Epithelial cell of esophagus (primary cell): ENCODE data around the gene SESN3.

ENCODE experiments used
- DNase-seq: peaks from one replicate; pipeline ENCODE4 v3.0.0; 2010; ENCODE audit warnings: low read depth
- H3K4me3 ChIP-seq: 2 replicates; pipeline ENCODE4 v1.5.1; 2011; ENCODE audit warnings: mild to moderate bottlenecking, low read length, control low read depth
- TF ChIP-seq, protein P1 (sequence below): IDR thresholded peaks from 2 replicates; pipeline ENCODE4 v1.5.1; 2011; ENCODE audit warnings: low read depth, mild to moderate bottlenecking, low read length, control low read depth, inconsistent platforms; ENCODE audit not compliant: insufficient read depth; ENCODE audit errors: missing control alignments

Gene SESN3

DNA sequence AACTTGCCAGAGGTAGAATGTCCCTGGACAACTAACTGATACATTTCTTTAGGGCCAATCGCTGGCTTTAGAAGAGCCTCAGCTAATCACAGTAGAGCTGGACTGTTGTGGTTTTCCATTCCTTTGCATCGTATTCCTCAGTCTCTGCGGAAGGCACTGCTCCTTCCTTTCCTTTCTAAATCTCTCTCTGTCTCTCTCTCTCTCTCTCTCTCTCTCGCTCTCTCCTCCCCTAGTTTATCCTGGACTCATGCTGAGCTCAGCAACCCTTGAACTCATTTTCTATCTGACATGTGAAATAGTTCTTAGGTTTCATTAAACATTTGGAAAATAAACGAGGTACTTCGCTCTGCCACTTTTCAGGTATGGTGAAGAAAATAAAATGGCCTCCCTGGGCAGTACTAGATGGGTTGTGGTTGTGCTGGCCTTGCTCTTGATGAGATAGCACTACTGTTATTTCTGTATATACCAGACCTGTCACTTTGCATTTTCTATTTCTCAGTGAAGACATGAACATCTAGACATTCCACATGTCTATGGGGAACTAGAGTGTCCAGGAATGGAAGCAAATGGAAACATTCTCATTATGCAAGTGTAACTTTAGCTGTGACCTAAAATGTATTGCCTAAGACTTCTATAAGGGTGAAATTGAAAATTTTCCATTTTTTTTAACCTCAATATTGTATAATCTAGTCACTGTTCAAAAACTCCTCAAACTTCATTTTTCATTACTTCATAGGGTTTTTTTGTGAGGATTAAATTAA lies 12.0 kb upstream of the SESN3 start:
- H3K4me3 ChIP-seq: no peak overlapping the region
- no peak for DNase-seq

DNA sequence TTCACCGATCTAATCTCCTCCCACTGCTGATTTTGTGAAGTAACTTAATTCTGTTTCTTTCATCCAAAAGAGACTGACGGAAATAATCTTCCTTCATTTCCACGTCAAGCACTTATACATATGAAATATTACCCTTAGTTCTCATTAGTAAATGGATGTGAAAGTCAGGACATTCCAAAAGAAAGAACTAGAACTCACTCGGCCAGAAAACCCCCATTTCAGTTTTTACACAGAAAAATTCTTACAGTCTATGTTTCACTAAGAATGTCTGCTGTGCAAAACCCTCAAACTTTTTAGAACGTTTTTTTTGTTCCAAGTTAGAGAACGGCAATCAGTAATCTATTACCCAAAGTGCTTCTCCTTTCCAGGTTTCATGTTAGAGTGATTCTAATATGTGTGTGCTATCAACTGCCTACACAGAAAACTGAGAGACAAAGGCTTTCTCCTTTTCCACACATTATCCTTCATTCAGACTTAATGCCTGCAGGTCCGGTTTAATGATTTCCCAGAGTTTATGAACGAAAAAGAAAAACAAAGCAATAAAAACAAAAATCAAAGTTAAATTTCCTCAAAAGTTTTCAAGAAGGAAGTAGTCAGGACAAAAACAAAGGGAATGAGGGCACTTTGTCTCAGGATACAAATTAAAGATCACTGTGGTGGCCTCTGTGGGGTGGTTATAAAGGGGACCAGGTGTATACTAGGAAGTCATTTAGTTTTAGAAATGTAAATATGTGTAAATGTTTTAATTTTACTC lies 11.3 kb upstream of the SESN3 start:
- no peak overlapping the region for H3K4me3 ChIP-seq
- no peak for DNase-seq
- TF ChIP-seq, protein P1, sequence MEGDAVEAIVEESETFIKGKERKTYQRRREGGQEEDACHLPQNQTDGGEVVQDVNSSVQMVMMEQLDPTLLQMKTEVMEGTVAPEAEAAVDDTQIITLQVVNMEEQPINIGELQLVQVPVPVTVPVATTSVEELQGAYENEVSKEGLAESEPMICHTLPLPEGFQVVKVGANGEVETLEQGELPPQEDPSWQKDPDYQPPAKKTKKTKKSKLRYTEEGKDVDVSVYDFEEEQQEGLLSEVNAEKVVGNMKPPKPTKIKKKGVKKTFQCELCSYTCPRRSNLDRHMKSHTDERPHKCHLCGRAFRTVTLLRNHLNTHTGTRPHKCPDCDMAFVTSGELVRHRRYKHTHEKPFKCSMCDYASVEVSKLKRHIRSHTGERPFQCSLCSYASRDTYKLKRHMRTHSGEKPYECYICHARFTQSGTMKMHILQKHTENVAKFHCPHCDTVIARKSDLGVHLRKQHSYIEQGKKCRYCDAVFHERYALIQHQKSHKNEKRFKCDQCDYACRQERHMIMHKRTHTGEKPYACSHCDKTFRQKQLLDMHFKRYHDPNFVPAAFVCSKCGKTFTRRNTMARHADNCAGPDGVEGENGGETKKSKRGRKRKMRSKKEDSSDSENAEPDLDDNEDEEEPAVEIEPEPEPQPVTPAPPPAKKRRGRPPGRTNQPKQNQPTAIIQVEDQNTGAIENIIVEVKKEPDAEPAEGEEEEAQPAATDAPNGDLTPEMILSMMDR: no peak

More for the DNA sequence above, 12.0 kb upstream of the SESN3 start:
- TF ChIP-seq, protein P1: no peak

DNA sequence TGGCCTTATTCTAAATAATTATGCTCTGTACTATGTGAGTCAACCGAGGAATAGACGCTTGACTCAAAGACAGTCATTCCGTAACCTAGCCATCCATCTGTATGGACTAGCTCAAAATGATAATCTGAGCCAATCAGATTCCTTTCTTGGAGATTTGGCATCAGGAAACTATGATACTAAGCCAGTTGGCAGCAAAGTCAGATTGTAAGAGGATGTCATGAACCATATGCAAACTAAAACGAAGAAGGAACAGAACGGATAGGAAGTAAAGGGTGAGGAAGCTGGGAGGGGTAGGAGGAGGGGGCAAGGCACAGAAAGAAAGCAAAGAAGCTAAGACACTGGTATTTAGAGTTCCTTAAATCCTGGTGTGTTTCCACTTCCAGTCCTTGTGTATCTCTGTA lies 10.7 kb upstream of the SESN3 start:
- TF ChIP-seq, protein P1: no peak
- DNase-seq: no peak
- H3K4me3 ChIP-seq: no peak overlapping the region

DNA sequence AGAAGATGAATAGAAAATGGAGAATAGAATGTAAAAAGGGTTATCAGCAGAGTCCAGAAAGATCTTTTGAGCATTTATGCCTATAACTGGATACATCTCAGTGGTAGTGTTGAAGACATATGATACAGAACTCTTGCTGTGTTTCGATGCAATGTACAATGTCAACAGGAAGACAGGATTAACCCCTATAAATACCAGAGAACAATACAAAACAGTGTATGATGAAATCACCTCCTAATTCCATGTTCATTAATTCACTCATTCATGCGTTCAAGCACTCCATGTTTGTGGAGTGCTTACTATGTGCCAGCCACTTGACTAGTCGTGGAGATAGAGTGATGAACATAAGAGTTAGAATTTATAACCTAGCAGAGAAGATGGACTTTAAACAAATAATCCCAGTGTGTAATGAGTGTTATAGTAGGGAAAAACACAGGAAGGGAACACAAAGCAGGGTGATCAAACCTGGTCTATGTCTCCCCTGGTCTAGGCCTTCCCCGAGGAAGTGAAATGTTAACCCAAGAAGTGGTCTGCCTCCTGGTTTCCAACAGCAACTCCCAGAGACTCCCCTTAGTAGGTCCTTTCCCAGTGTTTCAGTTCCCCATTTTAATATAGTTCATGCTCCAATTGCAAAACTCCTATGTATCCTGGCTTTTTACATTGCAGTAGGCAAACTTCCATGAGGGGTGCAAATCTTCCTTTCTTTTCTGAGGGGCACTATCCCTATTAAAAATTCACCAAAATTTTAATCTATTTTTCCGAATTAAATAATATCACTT lies 9.1 kb upstream of the SESN3 start:
- DNase-seq: peak; percentile 19
- H3K4me3 ChIP-seq: no peak overlapping the region
- TF ChIP-seq, protein P1: no peak

DNA sequence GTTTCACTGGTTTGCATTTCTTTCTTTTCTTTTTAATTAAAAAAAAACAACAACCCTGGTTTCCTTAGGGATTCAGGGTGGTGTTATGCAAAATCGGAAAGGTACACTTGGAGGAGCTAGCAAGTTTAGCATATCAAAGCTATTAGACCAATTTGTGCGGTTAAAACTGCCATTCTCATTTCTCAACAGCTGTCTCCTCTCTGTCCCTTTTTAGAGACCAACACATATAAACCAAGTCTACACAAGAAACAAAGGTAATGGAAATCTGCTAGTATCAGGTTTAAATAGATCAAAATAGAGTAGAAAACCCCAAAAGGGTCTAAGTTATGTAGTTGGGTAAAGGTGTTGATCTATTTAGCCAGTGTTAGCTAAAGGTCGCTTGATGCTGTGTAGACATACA lies 1.7 kb upstream of the SESN3 start:
- TF ChIP-seq, protein P1: no peak
- H3K4me3 ChIP-seq: peak overlapping the region; percentile 49
- DNase-seq: no peak

DNA sequence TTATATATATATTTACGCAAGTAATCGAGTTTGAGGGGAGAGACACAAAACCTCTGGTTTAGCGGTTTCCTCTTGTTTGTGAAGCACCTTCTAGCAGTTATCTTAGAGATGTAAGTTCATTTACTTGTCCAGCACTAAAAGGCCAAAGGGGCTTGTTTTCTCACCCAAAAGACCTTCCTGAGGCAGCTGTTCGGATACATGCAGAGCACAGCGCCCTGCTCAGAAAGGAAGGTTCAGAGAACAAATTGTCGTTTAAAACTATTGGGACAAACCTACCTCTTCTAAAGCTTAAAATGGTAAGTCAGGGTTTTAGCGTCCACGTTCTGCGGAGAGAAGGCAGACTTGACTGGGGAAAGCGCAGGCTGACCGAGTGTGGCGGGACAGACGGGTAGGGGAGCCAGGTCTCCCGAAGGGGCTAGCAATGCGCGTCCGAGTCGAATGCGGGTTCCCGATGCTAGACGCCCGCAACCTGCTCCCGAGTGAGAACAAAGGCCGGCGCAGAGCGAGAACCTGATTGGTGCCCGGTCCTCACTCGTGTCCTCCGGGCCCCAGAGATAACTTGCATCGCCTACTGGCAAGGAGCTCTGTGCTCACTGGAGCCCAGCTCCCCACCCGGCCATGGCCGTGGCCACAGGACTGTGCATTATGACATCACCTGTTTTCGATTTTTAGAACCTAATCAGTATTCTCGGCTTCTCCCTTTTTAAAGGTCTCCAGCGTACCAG lies 1.0 kb upstream of the SESN3 start:
- TF ChIP-seq, protein P1: peak; percentile 4
- peak overlapping the region; percentile 49 for H3K4me3 ChIP-seq
- peak; percentile 63 for DNase-seq
